SK-N-SH (cell line): Measurements from ENCODE around the gene CASKIN2. TPM values are rescaled to one million over a fixed set of nuclear protein-coding genes. Genes with fewer than 3 reads are reported as not detected.

Experiments
- CTCF ChIA-PET: fragments of 300-600, 350-600 bp; formaldehyde crosslinking; extraction: SDS; loops from one replicate; lab custom pipeline; 2021; lab: Yijun Ruan, JAX
- POLR2A ChIA-PET: fragments of 350-600 bp; sonication (Branson Sonifier 250); formaldehyde crosslinking; extraction: SDS; loops from one replicate; lab custom pipeline; 2020; ENCODE audit warnings: antibody characterized with exemption, inconsistent platforms; lab: Yijun Ruan, JAX
- DNase-seq: peaks from one replicate; pipeline ENCODE4 v3.0.0; 2012
- H2AFZ ChIP-seq: fragments of 200-600 bp; sonication (generic); 2 replicates; pipeline ENCODE4 v1.8.1; 2016; ENCODE audit warnings: antibody characterized with exemption, mild to moderate bottlenecking, low read depth
- H3F3A ChIP-seq: fragments of 200-600 bp; sonication (generic); replicated peaks from 2 replicates; pipeline ENCODE3; 2016; ENCODE audit warnings: antibody characterized with exemption, mild to moderate bottlenecking; ENCODE audit not compliant: insufficient read depth
- H3K27ac ChIP-seq, 2 experiments: fragments of 200-500 bp in 1 of 2; fragments of 200-600 bp in 1 of 2; sonication (Bioruptor generic) in 1 of 2; sonication (generic), shearing (Covaris generic) in 1 of 2; 2 replicates each; pipeline versions ENCODE4 v1.5.1 to v1.6.1; 2014 to 2016; ENCODE audit warnings: low read depth in 2 of 2, inconsistent platforms in 1 of 2, low read length in 1 of 2, mild to moderate bottlenecking in 1 of 2, mixed read lengths in 1 of 2
- H3K27me3 ChIP-seq: fragments of 200-600 bp; sonication (generic), shearing (Covaris generic); 2 replicates; pipeline ENCODE4 v1.6.1; 2016; ENCODE audit warnings: mixed run types; ENCODE audit not compliant: insufficient read depth
- H3K36me3 ChIP-seq, 2 experiments: fragments of 200-500 bp in 1 of 2; fragments of 200-600 bp in 1 of 2; sonication (Bioruptor generic) in 1 of 2; sonication (generic) in 1 of 2; replicated peaks in 1 of 2; 2 replicates each; pipeline versions ENCODE3 to v1.5.1; 2014 to 2016; ENCODE audit warnings: low read length in 1 of 2, mild to moderate bottlenecking in 1 of 2; ENCODE audit not compliant: insufficient read depth in 2 of 2, control insufficient read depth in 1 of 2
- H3K4me1 ChIP-seq, 2 experiments: fragments of 200-500 bp in 1 of 2; fragments of 200-600 bp in 1 of 2; sonication (Bioruptor generic) in 1 of 2; sonication (generic), shearing (Covaris generic) in 1 of 2; 2 replicates each; pipeline versions ENCODE4 v1.5.1 to v1.6.1; 2014 to 2016; ENCODE audit warnings: low read depth in 1 of 2, low read length in 1 of 2, mixed run types in 1 of 2; ENCODE audit not compliant: insufficient read depth in 2 of 2, control insufficient read depth in 1 of 2
- H3K4me2 ChIP-seq: fragments of 200-600 bp; sonication (generic), shearing (Covaris generic); 2 replicates; pipeline ENCODE4 v1.6.1; 2017; ENCODE audit warnings: mixed run types
- H3K4me3 ChIP-seq, 2 experiments: fragments of 200-500 bp in 1 of 2; fragments of 200-600 bp in 1 of 2; sonication (Bioruptor generic) in 1 of 2; sonication (generic), shearing (Covaris generic) in 1 of 2; 2 replicates each; pipeline versions ENCODE4 v1.5.1 to v1.8.1; 2014 to 2016; ENCODE audit warnings: low read depth in 2 of 2, inconsistent platforms in 1 of 2, low read length in 1 of 2, mild to moderate bottlenecking in 1 of 2, mixed read lengths in 1 of 2, moderate library complexity in 1 of 2
- H3K79me2 ChIP-seq: fragments of 200-600 bp; sonication (generic); 2 replicates; pipeline ENCODE4 v1.8.1; 2017; ENCODE audit warnings: mild to moderate bottlenecking; ENCODE audit not compliant: insufficient read depth
- H3K9ac ChIP-seq: fragments of 200-600 bp; sonication (generic); 2 replicates; pipeline ENCODE4 v1.6.1; 2017; ENCODE audit warnings: mixed run types
- H3K9me2 ChIP-seq: fragments of 200-600 bp; sonication (generic); 2 replicates; pipeline ENCODE4 v1.6.1; 2017; ENCODE audit warnings: mixed run types
- H3K9me3 ChIP-seq: fragments of 200-600 bp; sonication (generic); 2 replicates; pipeline ENCODE4 v1.6.1; 2017; ENCODE audit warnings: mixed run types, mild to moderate bottlenecking, moderate library complexity
- H4K20me1 ChIP-seq: fragments of 200-600 bp; sonication (generic); 2 replicates; pipeline ENCODE4 v1.6.1; 2017; ENCODE audit warnings: mild to moderate bottlenecking, mixed run types; ENCODE audit not compliant: insufficient read depth
- CHD2 ChIP-seq: fragments of 150-350 bp; IDR thresholded peaks from 2 replicates; pipeline ENCODE4 v1.6.1; 2018; ENCODE audit warnings: low read length; ENCODE audit not compliant: partially characterized antibody
- CTCF ChIP-seq: fragments of 200-600 bp; sonication (generic); IDR thresholded peaks from 2 replicates; pipeline ENCODE4 v1.6.1; 2017; ENCODE audit warnings: antibody characterized with exemption, mild to moderate bottlenecking, moderate library complexity
- ELF1 ChIP-seq: IDR thresholded peaks from 2 replicates; pipeline ENCODE4 v1.4.0; 2012
- FOSL2 ChIP-seq: IDR thresholded peaks from 2 replicates; pipeline ENCODE4 v1.4.0; 2012; ENCODE audit warnings: low read depth, mild to moderate bottlenecking, moderate library complexity, borderline replicate concordance
- FOXJ3 ChIP-seq: sonication (generic); formaldehyde crosslinking; IDR thresholded peaks from 2 replicates; pipeline ENCODE4 v1.5.1; 2020; ENCODE audit warnings: mild to moderate bottlenecking, missing genetic modification reagents
- GATA2 ChIP-seq: sonication (generic); formaldehyde crosslinking; IDR thresholded peaks from 2 replicates; pipeline ENCODE4 v1.5.0; 2020; ENCODE audit warnings: mild to moderate bottlenecking, missing genetic modification reagents
- NFIC ChIP-seq: IDR thresholded peaks from 2 replicates; pipeline ENCODE4 v1.4.0; 2012; ENCODE audit warnings: borderline replicate concordance
- RXRA ChIP-seq: IDR thresholded peaks from 2 replicates; pipeline ENCODE4 v1.4.0; 2012; ENCODE audit warnings: low read depth, mild to moderate bottlenecking, borderline replicate concordance
- SMC3 ChIP-seq: IDR thresholded peaks from 2 replicates; pipeline ENCODE4 v1.6.1; 2012; ENCODE audit warnings: low read depth, low read length, improper control_type of control experiment
- TCF12 ChIP-seq: IDR thresholded peaks from 2 replicates; pipeline ENCODE4 v1.4.0; 2012
- TEAD4 ChIP-seq: IDR thresholded peaks from 2 replicates; pipeline ENCODE4 v1.4.0; 2012; ENCODE audit warnings: mild to moderate bottlenecking, borderline replicate concordance; ENCODE audit not compliant: insufficient read depth
- ZBTB33 ChIP-seq: IDR thresholded peaks from 2 replicates; pipeline ENCODE4 v1.4.0; 2012; ENCODE audit warnings: low read depth, borderline replicate concordance
- WGBS: methylation state at CpG from one replicate; pipeline ENCODE4 v1.1.6; 2017; ENCODE audit warnings: low lambda C conversion rate; 5-methylcytosine and 5-hydroxymethylcytosine counted together
- polyA plus RNA-seq, 3 experiments: library from polyadenylated mRNA; depleted of rRNA; stranded (reverse); fragments of >200 nt; gene quantifications; 2 replicates each; pipeline ENCODE4 v1.2.3, GENCODE V29; 2012

Gene CASKIN2
- polyA plus RNA-seq, 1 of the 3 experiments (the other 2 are of a cell fraction), result 6.5 TPM

GRCh38 chr17:75557852-75558665, 42.7 kb upstream of the CASKIN2 start:
- Histone ChIP-seq H3K9me3 (no peaks in the 10 kb centered on the region), H4K20me1 (no peaks in the 10 kb centered on the region), H3K4me3 (no peak overlapping the region), H3K36me3 (no peaks in the 10 kb centered on the region), H3K4me1 (peaks cover 4 to 19% of the 10 kb centered on the region in 2 experiments; a peak in 1 of 4 replicates), H2AFZ (no peak overlapping the region), H3K79me2 (no peaks in the 10 kb centered on the region), H3K27ac (peak overlapping the region in 1 of 2 experiments; percentile 65; a peak in 2 of 4 replicates), H3F3A (no peaks in the 10 kb centered on the region), H3K9me2 (no peaks in the 10 kb centered on the region), H3K9ac (no peak overlapping the region), H3K27me3 (no peaks in the 10 kb centered on the region), H3K4me2 (no peak overlapping the region)
- ChIA-PET CTCF (interaction anchor here (0.6 to 4.6 kb wide), 11 partner anchors 39 to 226 kb away, joined by 3 to 20 read pairs (median 4); partner anchors contain the start of genes SMIM5 and TSEN54), POLR2A (no interaction called here)
- TF ChIP-seq RXRA (no peak), SMC3 (no peak)
- 88% methylated on average over 17 of the region's 18 CpGs for WGBS
- no peak for DNase-seq

GRCh38 chr17:75557075-75557851, 41.9 kb upstream of the CASKIN2 start:
- H3K9me3 ChIP-seq, result no peaks in the 10 kb centered on the region
- WGBS, result 38% methylated on average over 11 of the region's 15 CpGs
- no peaks in the 10 kb centered on the region for H3K9me2 ChIP-seq
- H2AFZ ChIP-seq, result no peak overlapping the region
- DNase-seq, result peak; percentile 83
- no peaks in the 10 kb centered on the region for H4K20me1 ChIP-seq
- no peaks in the 10 kb centered on the region for H3K27me3 ChIP-seq
- no peak overlapping the region for H3K4me3 ChIP-seq
- no peaks in the 10 kb centered on the region for H3K36me3 ChIP-seq
- TF ChIP-seq ELF1 (no peak), FOXJ3 (CRISPR knock-in tag) (no peak), TCF12 (peak; percentile 61), TEAD4 (peak; percentile 14; the same call in 1 of the 2 replicates), CTCF (no peak), CHD2 (no peak), GATA2 (0 out of 2 replicates have a peak, but pooled peaks have one; percentile 12), ZBTB33 (no peak), NFIC (peak; percentile 81), FOSL2 (peak; percentile 71)
- peaks cover 4 to 19% of the 10 kb centered on the region in 2 experiments; a peak in 1 of 4 replicates for H3K4me1 ChIP-seq
- H3K27ac ChIP-seq, result peak overlapping the region in 1 of 2 experiments; percentile 65; a peak in 2 of 4 replicates
- no peaks in the 10 kb centered on the region for H3F3A ChIP-seq
- POLR2A ChIA-PET, result no interaction called here
- CTCF ChIA-PET, result interaction anchor here (1.0 to 4.6 kb wide), 8 partner anchors 32 to 190 kb away, joined by 3 to 20 read pairs (median 4); partner anchors contain the start of genes LLGL2, SMIM5 and TSEN54
- no peak overlapping the region for H3K4me2 ChIP-seq
- no peaks in the 10 kb centered on the region for H3K79me2 ChIP-seq
- H3K9ac ChIP-seq, result no peak overlapping the region
